ENCODE results near the gene ZNF880.
A peak's percentile ranks its signal among the peaks of the same experiment; 100 is the strongest.
"Not testable (repeated sequence)": the region's sequence is repeated elsewhere in the genome, so short reads cannot be mapped to it uniquely, and the experiment has no call there.

The ZNF880 gene

DNA sequence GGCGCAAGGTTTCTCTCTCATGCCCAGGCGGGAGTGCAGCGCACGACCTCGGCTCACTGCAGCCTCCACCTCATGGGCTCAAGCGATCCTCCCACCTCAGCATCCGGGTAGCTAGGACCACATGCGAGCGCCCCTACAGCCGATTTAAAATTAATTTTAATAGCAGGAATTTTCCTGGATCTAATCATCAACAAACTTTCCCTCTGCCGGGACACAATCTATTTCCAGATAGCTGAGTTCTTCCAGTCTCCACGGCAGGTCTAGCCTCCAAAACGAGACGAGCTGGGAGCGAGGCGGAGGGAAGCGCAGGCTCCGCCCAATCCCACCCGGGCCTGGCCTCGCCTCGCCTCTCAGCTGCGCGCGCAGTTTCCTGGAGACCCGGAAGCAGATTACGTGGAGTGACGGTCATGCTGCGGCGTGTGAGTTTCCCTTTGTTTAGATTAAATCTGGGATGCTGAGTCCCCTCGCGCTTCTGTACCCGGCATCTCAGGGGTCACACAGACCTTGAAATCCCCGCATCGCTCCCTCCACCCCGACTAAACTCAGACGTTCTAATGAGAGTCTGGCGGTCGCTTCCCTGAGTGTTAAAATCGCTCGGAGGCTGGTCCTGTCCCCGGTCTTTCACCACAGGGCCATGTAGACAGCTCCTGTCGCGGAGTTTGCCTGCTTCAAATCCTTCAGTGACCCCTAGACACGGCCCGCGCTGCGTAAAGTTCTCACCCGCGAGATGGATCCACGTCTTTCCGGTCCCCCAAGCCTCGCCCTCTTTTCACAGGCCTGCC lies at the start of gene ZNF880:
Gene ZNF880, plus strand, starts transcription at position 365 of the 782 bp plus-strand sequence. Its CDS starts 43 bp downstream, at position 408.
- peak; percentile 62 for DNase-seq

- no peak for DNase-seq
These were observed 47.3 kb upstream of the ZNF880 start for GRCh38 chr19:52322429-52322828.

DNA sequence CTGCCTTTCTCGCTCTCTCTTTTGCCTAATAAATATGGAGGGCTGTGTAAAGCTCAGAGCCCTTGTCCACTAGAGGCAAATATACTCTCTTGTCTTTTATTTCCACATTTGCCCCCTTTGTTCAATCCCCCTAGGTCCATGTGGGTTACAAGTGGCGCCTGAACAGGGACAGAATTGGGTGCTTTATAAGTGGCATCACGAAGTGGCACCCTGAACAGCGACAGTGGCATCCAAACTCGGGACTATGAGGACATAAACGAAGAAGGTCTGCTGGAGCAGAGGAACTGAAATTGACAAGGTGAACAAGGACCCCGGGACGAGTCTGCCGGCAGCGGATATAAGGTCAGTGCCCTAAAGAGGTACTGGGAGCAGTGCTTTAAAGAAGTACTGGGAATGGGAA lies 38.0 kb upstream of the ZNF880 start:
- no peak for DNase-seq

DNA sequence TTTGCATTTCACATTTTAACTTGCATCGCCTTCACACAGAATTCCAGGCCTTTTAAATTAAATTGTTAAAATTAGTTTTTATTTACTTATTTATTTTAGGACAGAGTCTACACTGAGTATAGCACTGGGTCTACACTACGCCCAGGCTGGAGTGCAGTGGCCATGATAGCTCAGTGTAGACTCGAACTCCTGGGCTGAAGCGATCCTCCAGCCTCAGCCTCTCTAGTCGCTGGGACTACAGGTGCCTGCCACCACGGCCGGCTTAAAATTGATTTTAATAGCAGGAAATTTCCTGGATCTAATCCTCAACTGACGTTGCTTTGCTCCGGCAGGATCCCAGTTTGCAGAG lies 34.0 kb upstream of the ZNF880 start:
- DNase-seq = no peak

DNA sequence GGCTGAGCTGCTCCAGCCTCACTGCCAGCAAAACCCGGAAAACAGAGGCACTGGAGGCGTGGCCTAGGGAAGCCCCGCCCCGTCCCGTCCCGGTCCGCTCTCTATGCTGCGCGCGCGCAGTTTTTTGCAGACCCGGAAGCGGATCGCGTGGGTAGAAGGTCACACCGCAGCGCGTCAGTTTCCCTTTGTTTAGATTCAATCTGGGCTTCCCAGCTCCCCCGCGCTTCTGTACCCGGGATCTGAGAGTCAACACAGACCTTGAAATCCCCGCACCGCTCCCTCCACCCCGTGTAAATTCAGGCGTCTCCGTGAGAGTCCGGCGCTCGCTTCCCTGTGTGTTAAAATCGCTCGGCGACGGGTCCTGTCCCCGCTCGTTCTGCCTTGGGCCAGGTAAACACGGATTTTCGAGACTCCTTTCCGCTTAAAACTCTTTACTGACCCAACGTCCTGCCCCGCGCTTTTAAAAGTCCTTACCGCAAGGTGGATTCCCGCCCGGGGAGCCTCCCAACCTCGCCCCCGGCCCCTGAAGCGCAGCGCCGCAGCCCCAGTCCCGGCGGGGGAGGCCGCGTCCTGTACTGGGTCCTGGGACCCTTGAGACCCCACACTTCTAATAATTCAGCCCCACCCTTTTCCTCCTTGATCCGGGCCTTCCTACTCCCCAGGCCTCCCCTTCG lies 33.5 kb upstream of the ZNF880 start, which contains the start of gene ZNF610:
Gene ZNF610, plus strand, starts transcription at position 127 of the 674 bp plus-strand sequence. CDS start 12,930 bp downstream, outside the sequence.
- DNase-seq = peak; percentile 21

DNA sequence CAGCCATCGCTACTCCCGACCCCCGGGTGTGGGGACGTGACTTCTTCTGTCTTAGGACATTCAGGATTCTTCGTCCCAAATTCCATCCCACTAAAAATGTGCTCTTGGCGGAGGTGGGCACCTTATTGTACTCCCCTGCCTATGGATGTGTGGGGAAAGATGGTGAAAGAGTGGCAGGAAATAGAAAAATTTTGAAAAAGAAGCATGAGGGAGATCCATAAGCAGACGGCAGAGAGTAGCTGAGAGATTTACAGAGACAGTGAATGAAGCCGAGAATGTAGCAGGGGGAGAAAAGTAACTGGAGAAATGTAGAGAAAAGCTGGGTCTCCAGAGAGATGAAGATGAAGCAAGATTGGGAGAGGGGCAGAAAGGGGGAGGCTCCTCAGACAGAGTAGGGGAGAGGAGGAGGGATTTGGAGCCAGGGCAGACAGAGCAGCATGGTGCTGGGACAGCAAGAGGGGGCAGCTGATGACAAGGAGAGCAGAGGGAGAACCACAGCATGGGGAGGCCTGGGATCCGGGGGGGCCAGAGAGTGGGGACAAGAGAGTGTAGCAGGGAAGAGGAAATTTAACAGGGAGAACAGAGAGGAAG lies 32.8 kb upstream of the ZNF880 start:
- no peak for DNase-seq

GRCh38 chr19:52339022-52339421 lies 30.7 kb upstream of the ZNF880 start:
- DNase-seq = not testable (repeated sequence)

GRCh38 chr19:52343548-52343947 lies 26.2 kb upstream of the ZNF880 start:
- no peak for DNase-seq

- DNase-seq = no peak
These were observed 24.6 kb upstream of the ZNF880 start for GRCh38 chr19:52345162-52345561.

DNA sequence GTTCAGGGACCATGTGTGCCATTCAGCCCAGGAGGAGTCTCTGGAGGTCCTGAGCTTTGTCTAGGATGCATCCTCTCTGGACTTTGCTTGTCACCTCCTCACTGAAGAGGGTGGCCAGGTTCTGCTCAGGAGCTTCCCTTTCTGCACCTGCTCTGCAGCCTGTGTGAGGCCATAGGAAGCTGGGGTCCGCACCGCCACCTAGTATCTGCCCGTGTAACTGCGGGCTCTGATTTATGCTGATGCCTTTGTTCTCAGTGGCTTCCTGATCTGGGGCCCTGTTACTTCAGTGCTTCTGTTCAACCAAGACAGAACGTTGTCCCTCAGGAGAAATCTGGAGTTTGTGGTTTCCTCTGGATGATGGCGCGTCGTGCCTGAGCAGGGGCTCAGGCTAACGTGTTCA lies 18.2 kb upstream of the ZNF880 start:
- no peak for DNase-seq

DNA sequence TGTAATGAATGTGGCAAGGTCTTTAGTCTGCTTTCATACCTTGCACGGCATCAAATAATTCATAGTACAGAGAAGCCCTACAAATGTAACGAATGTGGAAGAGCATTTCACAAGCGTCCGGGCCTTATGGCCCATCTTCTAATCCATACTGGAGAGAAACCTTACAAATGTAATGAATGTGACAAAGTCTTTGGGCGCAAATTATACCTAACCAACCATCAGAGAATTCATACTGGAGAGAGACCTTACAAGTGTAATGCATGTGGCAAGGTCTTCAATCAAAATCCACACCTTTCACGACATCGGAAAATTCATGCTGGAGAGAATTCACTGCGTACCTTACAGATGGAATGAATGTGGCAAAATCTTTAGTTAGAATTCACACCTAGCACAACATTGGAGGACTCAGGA lies 3.3 kb upstream of the ZNF880 start:
- no peak for DNase-seq

- no peak for DNase-seq
These were observed 603 bp downstream of the ZNF880 start for GRCh38 chr19:52370341-52370710.

DNA sequence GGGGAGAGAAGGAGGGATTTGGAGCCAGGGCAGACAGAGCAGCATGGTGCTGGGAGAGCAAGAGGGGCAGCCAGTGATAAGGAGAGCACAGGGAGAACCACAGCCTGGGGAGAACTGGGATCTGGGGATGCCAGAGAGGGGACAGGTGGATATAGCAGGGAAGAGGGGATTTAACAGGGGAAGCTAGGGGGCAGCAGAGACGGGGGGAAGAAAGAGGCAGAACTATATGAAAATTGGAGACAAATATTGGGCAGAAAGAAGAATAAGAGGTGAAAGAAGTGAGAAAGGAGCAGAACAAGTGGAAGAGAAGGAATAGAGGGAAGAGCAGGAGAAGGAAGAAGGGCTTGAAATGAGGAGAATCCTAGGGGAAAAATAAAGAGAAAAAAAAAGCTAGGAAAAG lies 21.4 kb downstream of the ZNF880 start:
- DNase-seq = no peak

DNA sequence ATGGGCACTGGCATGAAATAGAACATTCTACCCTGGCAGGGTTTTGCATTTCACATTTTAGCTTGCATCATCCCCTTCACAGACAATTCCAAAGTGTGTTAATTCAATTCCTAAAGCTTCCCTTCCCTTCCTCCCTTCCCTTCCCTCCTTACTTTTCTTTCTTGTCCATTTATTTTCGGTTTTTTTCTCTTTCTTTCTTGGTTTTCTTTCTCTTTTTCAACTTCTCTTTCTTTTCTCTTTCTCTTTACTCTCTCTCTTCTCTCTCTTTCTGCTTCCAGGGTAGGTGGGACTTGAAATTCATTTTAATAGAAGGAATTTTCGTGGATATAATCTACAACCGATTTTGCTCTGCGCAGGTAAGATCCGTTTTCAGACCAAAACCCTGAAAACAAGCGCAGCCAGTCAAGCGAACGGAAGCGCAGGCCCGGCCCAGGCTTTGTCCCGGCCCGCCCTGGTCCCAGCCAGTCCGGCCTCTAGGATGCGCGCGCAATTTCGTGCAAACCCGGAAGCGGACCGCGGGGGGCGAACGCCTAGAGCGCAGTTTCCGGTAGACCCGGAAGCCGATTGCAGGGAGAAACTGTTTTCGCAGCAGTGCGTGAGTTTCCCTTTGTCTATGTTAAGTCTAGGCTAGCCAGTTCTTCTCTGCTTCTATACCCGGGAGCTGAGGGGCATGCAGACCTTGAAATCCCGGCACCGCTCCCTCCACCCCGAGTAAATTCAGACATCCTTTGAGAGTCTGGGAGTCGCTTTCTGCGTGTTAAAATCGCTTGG lies 27.8 kb downstream of the ZNF880 start, which contains the start of gene ZNF528:
Gene ZNF528, plus strand, starts transcription at position 540 of the 771 bp plus-strand sequence. CDS start 4,165 bp downstream, outside the sequence.
- peak; percentile 53 for DNase-seq

DNA sequence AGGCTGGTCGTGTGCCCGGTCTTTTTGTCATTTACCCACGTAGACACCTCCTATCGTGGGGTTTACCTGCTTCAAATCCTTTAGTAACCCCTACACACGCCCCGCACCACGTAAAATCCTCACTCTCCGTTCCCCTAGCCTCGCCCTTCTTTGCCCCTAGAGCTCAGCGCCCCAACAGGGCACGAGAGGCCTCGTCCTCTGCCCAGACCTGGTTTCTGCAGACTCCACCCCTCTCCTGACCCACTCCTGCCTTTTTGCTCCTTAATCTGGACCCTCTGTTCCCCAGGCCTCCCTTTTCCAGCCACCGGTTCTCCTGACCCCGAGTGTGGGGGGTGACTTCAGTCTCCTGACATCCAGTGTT lies 28.3 kb downstream of the ZNF880 start:
- DNase-seq = no peak

DNA sequence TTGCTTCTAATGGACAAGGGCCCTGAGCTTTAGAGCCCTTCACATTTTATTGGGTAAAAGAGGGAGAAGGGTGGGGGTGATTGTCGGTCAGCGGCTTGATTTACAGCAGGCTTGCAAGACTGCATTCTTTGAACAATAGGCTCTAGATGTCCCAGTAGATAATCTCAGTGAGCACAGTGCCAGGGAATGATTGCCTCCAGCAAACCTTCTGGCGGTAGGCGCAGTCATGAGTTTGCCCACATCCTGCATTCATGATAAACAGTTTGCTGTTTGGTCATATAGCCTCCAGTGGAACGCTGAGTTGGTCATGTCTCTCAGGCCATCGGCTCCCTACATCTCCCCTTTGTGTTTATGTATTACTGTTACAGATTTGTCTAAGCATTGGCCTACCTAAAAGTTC lies 40.6 kb downstream of the ZNF880 start:
- DNase-seq = no peak

DNA sequence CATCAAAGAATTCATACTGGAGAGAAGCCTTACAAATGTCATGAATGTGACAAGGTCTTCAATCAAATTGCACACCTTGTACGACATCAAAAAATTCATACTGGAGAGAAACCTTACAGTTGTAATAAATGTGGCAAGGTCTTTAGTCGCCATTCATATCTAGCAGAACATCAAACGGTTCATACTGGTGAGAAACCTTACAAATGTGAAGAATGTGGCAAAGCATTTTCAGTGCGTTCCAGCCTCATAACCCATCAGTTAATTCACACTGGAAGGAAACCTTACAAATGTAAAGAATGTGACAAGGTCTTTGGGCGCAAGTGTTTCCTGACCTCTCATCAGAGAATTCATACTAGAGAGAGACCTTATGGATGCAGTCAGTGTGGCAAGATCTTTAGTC lies 46.0 kb downstream of the ZNF880 start:
- no peak for DNase-seq

GRCh38 chr19:52428937-52429336 lies 59.2 kb downstream of the ZNF880 start, which contains the start of gene ZNF534:
Gene ZNF534, plus strand, starts transcription at chr19:52429148. Its CDS starts 2,327 bp downstream, at chr19:52431475.
- DNase-seq = no peak
